ENCODE measurements around the gene CAMSAP3.

Gene CAMSAP3

DNA sequence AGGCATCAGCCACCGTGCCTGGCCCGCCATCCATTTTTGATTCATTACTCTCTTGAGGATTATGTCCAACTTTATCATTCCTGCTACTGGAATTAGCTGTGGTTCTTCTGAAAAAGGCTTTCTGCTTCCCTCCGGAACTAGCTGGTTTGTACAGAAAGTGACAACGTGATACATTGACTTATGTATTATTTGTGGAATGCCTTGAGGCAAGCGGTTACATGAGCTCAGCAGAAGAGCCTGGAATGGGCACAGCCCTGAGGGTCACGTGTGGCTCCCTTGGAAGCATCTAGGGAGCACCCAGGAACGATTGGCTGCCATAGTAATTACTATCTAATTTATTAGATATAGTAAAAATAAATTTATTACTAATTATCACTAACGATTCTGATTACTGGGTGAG lies 58.7 kb downstream of the CAMSAP3 start:
- H3K79me2 ChIP-seq (ENCODE audit: insufficient read depth, low read depth): no peaks in the 10 kb centered on the region
- H3K4me1 ChIP-seq (ENCODE audit: low read depth, poor library complexity, severe bottlenecking): peaks cover 8% of the 10 kb centered on the region
- no peak overlapping the region for H3K9ac ChIP-seq
- H3K4me3 ChIP-seq (IDR thresholded peaks at IDR 0.05; ENCODE audit: insufficient read depth, low read depth, low read length): no peak overlapping the region
- no peaks in the 10 kb centered on the region for H3K36me3 ChIP-seq (ENCODE audit: insufficient read depth)
- peaks cover 29% of the 10 kb centered on the region; the same call in 1 of the 2 replicates for H3K27me3 ChIP-seq (ENCODE audit: insufficient read depth, low read depth)
- H2AFZ ChIP-seq (ENCODE audit: low read depth): no peak overlapping the region
- TF ChIP-seq CTCF (conservative IDR thresholded peaks at IDR 0.05; ENCODE audit: low read depth, low read length): no peak
- H3K4me2 ChIP-seq: no peak overlapping the region
- no peak overlapping the region for H3K27ac ChIP-seq
- no peaks in the 10 kb centered on the region for H4K20me1 ChIP-seq (ENCODE audit: insufficient read depth)

- Histone ChIP-seq H3K4me1 (ENCODE audit: low read depth, poor library complexity, severe bottlenecking) (peaks cover 8% of the 10 kb centered on the region), H3K27me3 (ENCODE audit: insufficient read depth, low read depth) (peaks cover 29% of the 10 kb centered on the region; the same call in 1 of the 2 replicates), H3K79me2 (ENCODE audit: insufficient read depth, low read depth) (no peaks in the 10 kb centered on the region), H3K36me3 (ENCODE audit: insufficient read depth) (no peaks in the 10 kb centered on the region), H3K9ac (no peak overlapping the region), H4K20me1 (ENCODE audit: insufficient read depth) (no peaks in the 10 kb centered on the region), H2AFZ (ENCODE audit: low read depth) (no peak overlapping the region), H3K4me3 (IDR thresholded peaks at IDR 0.05; ENCODE audit: insufficient read depth, low read depth, low read length) (no peak overlapping the region), H3K27ac (no peak overlapping the region), H3K4me2 (no peak overlapping the region)
- no peak for TF ChIP-seq CTCF (conservative IDR thresholded peaks at IDR 0.05; ENCODE audit: low read depth, low read length)
These were observed 59.9 kb downstream of the CAMSAP3 start for GRCh38 chr19:7655581-7655980.

DNA sequence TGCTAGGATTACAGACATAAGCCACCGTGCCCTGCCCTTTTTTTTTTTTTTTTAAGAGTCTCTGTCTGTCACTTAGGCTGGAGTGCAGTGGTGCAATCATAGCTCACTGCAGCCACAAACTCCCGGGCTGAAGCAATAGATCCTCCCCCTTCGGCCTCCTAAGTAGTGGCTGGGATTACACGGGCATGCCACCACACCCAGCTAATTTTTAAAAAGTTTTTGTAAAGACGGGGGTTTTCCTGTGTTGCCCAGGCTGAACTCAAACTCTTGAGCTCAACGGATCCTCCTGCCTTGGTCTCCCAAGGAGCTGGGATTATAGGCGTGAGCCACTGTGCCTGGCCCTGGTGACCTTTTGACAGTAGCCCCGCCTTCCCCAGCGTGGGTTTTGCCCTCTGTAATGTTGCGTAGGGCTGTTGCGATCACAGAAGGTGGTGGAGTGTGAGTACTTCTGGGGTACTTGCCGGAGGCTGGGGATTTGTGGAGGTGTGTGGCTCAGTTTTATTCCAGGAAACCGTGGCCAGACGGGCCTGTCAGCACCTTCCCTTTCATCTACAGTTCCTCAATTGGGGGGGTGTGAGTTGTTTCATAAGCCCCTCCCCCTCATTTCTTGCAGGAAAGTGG lies 61.6 kb downstream of the CAMSAP3 start:
- Histone ChIP-seq H3K4me1 (ENCODE audit: low read depth, poor library complexity, severe bottlenecking) (peaks cover 2% of the 10 kb centered on the region), H3K4me2 (no peak overlapping the region), H4K20me1 (ENCODE audit: insufficient read depth) (no peaks in the 10 kb centered on the region), H2AFZ (ENCODE audit: low read depth) (no peak overlapping the region), H3K36me3 (ENCODE audit: insufficient read depth) (no peaks in the 10 kb centered on the region), H3K27ac (no peak overlapping the region), H3K9ac (no peak overlapping the region), H3K4me3 (IDR thresholded peaks at IDR 0.05; ENCODE audit: insufficient read depth, low read depth, low read length) (no peak overlapping the region), H3K79me2 (ENCODE audit: insufficient read depth, low read depth) (no peaks in the 10 kb centered on the region), H3K27me3 (ENCODE audit: insufficient read depth, low read depth) (peaks cover 35% of the 10 kb centered on the region; the same call in 1 of the 2 replicates)
- TF ChIP-seq CTCF (conservative IDR thresholded peaks at IDR 0.05; ENCODE audit: low read depth, low read length): no peak

DNA sequence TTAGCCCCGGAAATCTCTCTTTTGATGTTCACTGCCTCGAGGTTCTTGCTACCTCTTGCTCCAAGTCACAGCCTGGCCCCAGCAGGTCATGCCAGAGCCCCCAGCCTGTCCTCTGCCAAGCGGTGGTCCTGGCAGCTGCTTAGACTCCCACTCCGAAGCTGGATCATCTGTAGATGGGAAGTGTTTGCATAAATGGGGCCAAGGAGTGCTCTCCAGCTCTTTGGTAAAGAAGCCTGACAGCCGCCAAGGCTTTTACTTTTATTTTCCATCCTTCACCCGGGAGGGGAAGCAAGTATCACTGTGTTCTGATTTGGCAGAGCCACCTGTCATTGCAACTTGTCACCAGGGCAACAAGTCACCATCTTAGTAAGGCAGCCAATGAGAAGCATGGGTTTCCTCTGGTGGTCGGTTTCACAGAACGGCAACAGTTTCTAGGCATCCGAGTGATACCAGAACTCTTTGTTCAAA lies 62.6 kb downstream of the CAMSAP3 start:
- Histone ChIP-seq H3K4me3 (IDR thresholded peaks at IDR 0.05; ENCODE audit: insufficient read depth, low read depth, low read length) (no peak overlapping the region), H3K27ac (no peak overlapping the region), H3K4me1 (ENCODE audit: low read depth, poor library complexity, severe bottlenecking) (no peaks in the 10 kb centered on the region), H3K9ac (no peak overlapping the region), H3K36me3 (ENCODE audit: insufficient read depth) (no peaks in the 10 kb centered on the region), H3K27me3 (ENCODE audit: insufficient read depth, low read depth) (peaks cover 45% of the 10 kb centered on the region; the same call in 1 of the 2 replicates), H3K79me2 (ENCODE audit: insufficient read depth, low read depth) (no peaks in the 10 kb centered on the region), H4K20me1 (ENCODE audit: insufficient read depth) (no peaks in the 10 kb centered on the region), H3K4me2 (no peak overlapping the region), H2AFZ (ENCODE audit: low read depth) (no peak overlapping the region)
- TF ChIP-seq CTCF (conservative IDR thresholded peaks at IDR 0.05; ENCODE audit: low read depth, low read length): no peak
